ENCODE measurements around the gene CAMK1D.

The CAMK1D gene

DNA sequence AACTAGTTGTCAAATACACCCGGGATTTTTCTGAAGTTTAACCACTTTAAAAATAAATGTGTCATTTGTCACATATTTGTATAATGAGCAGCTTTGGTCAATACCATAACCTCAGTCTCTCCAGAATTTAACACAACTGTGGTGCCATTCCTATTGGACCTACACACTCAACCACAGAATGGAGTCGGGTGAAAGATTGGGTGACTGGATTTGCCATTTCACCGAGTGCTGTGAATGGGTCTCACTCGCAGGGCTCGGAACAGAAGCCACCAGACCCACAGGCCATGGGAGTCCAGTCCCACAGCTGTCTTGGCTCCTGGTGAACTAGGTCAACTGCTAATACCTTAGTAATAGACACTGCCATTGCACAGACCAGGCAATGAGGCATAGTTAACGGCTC is 353.8 kb downstream of the CAMK1D start:
- Histone ChIP-seq H3K4me3 (no peak overlapping the region), H3K27me3 (no peaks in the 10 kb centered on the region), H3K36me3 (peaks cover 0 to 23% (median 0%) of the 10 kb centered on the region in 11 experiments; a peak in 5 of 22 replicates), H3K9ac (no peak overlapping the region), H3K27ac (no peak overlapping the region), H3K4me1 (peaks cover 0 to 21% (median 6%) of the 10 kb centered on the region in 10 experiments; a peak in 9 of 20 replicates), H3K4me2 (no peak overlapping the region), H3K9me3 (replicated peaks in 1 of 11) (peaks cover 0 to 32% (median 8%) of the 10 kb centered on the region in 11 experiments; a peak in 12 of 22 replicates), H4K20me1 (peaks cover 0 to 7% (median 0%) of the 10 kb centered on the region in 11 experiments; a peak in 1 of 22 replicates)
- TF ChIP-seq Cebpa-rat (IDR thresholded peaks at IDR 0.05), result no peak

DNA sequence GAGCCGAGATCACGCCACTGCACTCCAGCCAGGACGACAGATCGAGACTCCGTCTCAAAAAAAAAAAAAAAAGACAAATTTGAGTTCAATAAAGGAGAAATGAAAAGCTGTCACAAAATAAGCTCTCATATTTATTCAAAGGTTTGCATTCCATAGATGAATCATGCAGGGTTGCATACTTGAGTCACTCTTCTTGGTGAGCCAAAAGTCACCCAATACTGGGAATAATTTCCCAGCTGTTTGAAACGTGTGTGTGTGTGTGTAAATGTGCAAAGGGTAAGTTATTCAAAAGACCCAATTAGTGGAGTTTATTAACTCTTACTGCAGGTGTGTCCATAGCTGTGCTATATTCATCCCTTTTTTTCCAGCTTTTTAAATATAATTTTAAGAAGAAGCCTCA is 354.5 kb downstream of the CAMK1D start:
- Histone ChIP-seq H3K4me2 (0 out of 22 replicates have a peak overlapping the region, but pooled peaks of 1 of the 11 experiments have one; percentile 18), H3K27ac (no peak overlapping the region), H4K20me1 (peaks cover 0 to 8% (median 0%) of the 10 kb centered on the region in 11 experiments; a peak in 1 of 22 replicates), H3K36me3 (peaks cover 0 to 23% (median 0%) of the 10 kb centered on the region in 11 experiments; a peak in 5 of 22 replicates), H3K9me3 (replicated peaks in 1 of 11) (peaks cover 0 to 29% (median 8%) of the 10 kb centered on the region in 11 experiments; a peak in 12 of 22 replicates), H3K4me1 (peaks cover 0 to 23% (median 6%) of the 10 kb centered on the region in 10 experiments; a peak in 9 of 20 replicates), H3K4me3 (no peak overlapping the region), H3K27me3 (no peaks in the 10 kb centered on the region), H3K9ac (no peak overlapping the region)
- TF ChIP-seq Cebpa-rat (IDR thresholded peaks at IDR 0.05), result no peak

DNA sequence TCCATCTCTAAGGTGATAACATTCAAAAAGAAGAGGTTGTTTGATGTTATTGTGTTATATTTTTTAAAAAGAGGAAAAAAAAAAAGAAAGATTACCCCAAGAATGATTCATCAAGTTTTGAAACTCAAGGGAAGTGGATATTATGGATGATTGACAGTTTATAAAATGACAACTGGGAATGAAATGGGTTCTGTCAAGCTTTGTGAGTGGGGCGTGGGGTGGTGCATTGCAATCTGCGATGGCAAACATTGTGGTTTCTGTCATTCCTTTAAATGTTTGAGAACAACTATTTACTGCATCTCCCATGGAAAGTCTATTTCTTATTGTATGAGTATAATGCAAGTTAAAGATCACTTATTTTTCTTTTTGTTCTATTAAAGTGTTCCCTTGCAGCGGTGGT is 355.1 kb downstream of the CAMK1D start:
- H3K4me1 ChIP-seq, result peaks cover 0 to 23% (median 6%) of the 10 kb centered on the region in 10 experiments; a peak in 9 of 20 replicates
- H3K36me3 ChIP-seq, result peaks cover 0 to 21% (median 0%) of the 10 kb centered on the region in 11 experiments; a peak in 5 of 22 replicates
- H3K9ac ChIP-seq, result no peak overlapping the region
- H3K4me3 ChIP-seq, result no peak overlapping the region
- peaks cover 0 to 8% (median 0%) of the 10 kb centered on the region in 11 experiments; a peak in 1 of 22 replicates for H4K20me1 ChIP-seq
- peaks cover 0 to 22% (median 8%) of the 10 kb centered on the region in 11 experiments; a peak in 12 of 22 replicates for H3K9me3 ChIP-seq (replicated peaks in 1 of 11)
- H3K27ac ChIP-seq, result no peak overlapping the region
- H3K4me2 ChIP-seq, result peak overlapping the region in 1 of 11 experiments; percentile 18; a peak in 1 of 22 replicates
- no peaks in the 10 kb centered on the region for H3K27me3 ChIP-seq
- TF ChIP-seq Cebpa-rat (IDR thresholded peaks at IDR 0.05), result no peak

DNA sequence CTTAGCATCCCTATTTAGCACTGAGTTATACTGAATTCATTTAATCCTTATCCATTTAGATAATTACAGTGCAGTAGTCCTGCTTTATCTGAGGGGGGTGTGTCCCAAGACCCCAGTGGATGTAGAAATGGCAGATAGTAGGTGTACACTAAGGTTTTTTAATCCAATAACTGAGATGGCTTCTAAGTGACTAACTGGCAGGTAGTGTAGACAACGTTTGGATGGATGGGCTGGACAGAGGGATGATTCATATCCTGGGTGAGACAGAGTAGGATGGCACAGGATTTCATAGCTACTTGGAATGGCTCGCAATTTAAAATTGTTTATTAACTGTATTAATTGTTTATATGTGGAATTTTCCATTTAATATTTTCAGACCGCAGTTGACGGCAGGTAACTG is 356.6 kb downstream of the CAMK1D start:
- Histone ChIP-seq H3K4me1 (peaks cover 0 to 23% (median 7%) of the 10 kb centered on the region in 10 experiments; a peak in 9 of 20 replicates), H3K4me2 (no peak overlapping the region), H4K20me1 (peaks cover 0 to 8% (median 0%) of the 10 kb centered on the region in 11 experiments; a peak in 2 of 22 replicates), H3K9me3 (replicated peaks in 1 of 11) (peaks cover 0 to 8% (median 0%) of the 10 kb centered on the region in 11 experiments; a peak in 6 of 22 replicates), H3K27me3 (no peaks in the 10 kb centered on the region), H3K4me3 (no peak overlapping the region), H3K36me3 (peaks cover 0 to 9% (median 0%) of the 10 kb centered on the region in 11 experiments; a peak in 5 of 22 replicates), H3K9ac (no peak overlapping the region), H3K27ac (no peak overlapping the region)
- no peak for TF ChIP-seq Cebpa-rat (IDR thresholded peaks at IDR 0.05)

DNA sequence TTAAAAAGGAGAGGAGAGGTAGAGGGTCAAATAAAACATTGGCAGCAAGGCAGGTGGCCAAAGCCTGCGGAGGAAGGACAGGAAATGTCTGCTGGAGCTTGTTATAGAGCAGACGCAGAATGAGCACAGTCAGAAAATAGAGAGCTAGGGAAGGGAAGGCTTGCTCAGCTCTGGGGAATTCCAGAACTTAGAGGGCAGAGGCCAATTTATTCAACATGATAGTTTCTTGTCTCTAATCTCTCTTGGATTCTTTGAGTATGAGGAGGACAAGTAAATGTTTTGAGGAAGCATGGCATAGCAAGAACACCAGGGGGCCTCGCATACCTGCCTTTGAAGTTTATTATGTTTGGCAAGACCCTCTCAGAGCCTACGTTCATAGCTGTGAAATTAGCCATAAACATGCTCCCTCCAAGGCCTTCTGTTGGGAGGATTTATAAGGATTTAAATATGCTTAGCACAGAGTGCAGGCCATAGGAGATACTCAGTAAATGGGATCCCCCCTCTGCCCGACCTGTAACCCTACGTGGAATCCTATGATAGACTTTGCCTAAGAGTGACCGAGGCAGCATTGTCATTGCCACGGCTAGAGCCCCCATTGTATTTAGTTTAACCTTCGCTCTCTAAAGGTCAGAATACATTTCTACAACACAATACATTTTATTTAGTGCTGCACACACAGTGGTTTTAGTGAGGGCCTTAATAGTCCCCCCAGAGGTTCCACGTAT is 358.3 kb downstream of the CAMK1D start:
- peaks cover 0 to 3% (median 0%) of the 10 kb centered on the region in 11 experiments; a peak in 1 of 22 replicates for H3K36me3 ChIP-seq
- H3K27ac ChIP-seq, result no peak overlapping the region
- TF ChIP-seq Cebpa-rat (IDR thresholded peaks at IDR 0.05), result no peak
- H3K4me3 ChIP-seq, result no peak overlapping the region
- no peaks in the 10 kb centered on the region for H3K27me3 ChIP-seq
- H4K20me1 ChIP-seq, result peaks cover 0 to 10% (median 0%) of the 10 kb centered on the region in 11 experiments; a peak in 2 of 22 replicates
- H3K4me1 ChIP-seq, result peaks cover 5 to 32% (median 9%) of the 10 kb centered on the region in 10 experiments; a peak in 12 of 20 replicates
- no peak overlapping the region; a peak in 1 of 22 replicates for H3K9ac ChIP-seq
- peak overlapping the region in 4 of 11 experiments; percentile 13 to 42 (median 24); a peak in 6 of 22 replicates for H3K4me2 ChIP-seq
- H3K9me3 ChIP-seq (replicated peaks in 1 of 11), result no peaks in the 10 kb centered on the region

DNA sequence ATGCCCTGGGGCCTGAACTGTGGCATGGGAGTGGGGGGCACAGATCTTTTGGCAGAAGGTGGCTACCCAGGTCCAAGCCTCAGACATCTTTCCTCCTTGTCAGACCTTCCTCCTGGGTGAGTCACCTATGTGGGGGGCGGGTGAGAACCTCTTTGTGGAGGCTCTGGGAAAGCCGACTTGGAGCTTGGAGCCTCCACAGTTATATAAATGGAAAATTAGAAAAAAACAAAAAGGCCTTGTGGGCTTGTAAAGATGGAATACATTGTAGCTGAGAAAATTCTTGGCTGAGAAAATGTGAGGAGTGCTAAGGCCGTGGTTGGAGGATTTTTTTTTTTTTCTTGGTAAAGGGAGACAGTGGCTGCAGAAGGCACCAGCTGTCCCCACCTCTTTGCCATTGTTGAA is 359.7 kb downstream of the CAMK1D start:
- H3K27me3 ChIP-seq, result no peaks in the 10 kb centered on the region
- H3K4me1 ChIP-seq, result peaks cover 5 to 31% (median 9%) of the 10 kb centered on the region in 10 experiments; a peak in 12 of 20 replicates
- H3K9me3 ChIP-seq (replicated peaks in 1 of 11), result no peaks in the 10 kb centered on the region
- peak overlapping the region in 1 of 11 experiments; percentile 36; a peak in 1 of 22 replicates for H3K9ac ChIP-seq
- H3K36me3 ChIP-seq, result no peaks in the 10 kb centered on the region
- H3K27ac ChIP-seq, result no peak overlapping the region
- H3K4me2 ChIP-seq, result no peak overlapping the region
- no peak for TF ChIP-seq Cebpa-rat (IDR thresholded peaks at IDR 0.05)
- H4K20me1 ChIP-seq, result peaks cover 0 to 10% (median 0%) of the 10 kb centered on the region in 11 experiments; a peak in 2 of 22 replicates
- no peak overlapping the region for H3K4me3 ChIP-seq

DNA sequence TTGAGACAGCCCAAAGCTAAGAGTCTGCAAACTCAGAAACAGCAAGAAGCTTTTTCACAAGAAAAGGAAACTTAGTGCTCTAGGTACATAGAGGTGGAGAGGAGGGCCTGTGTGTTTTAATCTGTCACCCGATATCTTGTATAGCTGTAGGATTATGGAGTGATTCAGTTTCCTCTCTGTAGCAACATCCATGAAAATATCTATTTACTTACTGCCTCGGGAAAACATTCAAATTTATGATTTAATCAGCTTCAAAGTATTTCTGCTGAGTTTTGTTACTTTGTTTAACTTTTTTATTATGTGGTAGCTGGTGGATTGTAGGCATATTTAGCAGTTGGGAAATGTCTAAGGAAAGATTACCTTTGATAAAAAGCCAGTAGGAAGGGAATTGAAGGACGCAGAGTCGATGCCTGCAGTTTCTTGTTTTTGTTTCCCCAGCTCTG is 360.2 kb downstream of the CAMK1D start:
- H3K27ac ChIP-seq, result no peak overlapping the region
- TF ChIP-seq Cebpa-rat (IDR thresholded peaks at IDR 0.05), result no peak
- no peaks in the 10 kb centered on the region for H3K36me3 ChIP-seq
- peak overlapping the region in 1 of 11 experiments; percentile 36; a peak in 1 of 22 replicates for H3K9ac ChIP-seq
- H3K4me2 ChIP-seq, result no peak overlapping the region
- H4K20me1 ChIP-seq, result peaks cover 0 to 10% (median 0%) of the 10 kb centered on the region in 11 experiments; a peak in 2 of 22 replicates
- H3K4me3 ChIP-seq, result no peak overlapping the region
- H3K4me1 ChIP-seq, result peaks cover 5 to 26% (median 9%) of the 10 kb centered on the region in 10 experiments; a peak in 12 of 20 replicates
- no peaks in the 10 kb centered on the region for H3K9me3 ChIP-seq (replicated peaks in 1 of 11)
- no peaks in the 10 kb centered on the region for H3K27me3 ChIP-seq

DNA sequence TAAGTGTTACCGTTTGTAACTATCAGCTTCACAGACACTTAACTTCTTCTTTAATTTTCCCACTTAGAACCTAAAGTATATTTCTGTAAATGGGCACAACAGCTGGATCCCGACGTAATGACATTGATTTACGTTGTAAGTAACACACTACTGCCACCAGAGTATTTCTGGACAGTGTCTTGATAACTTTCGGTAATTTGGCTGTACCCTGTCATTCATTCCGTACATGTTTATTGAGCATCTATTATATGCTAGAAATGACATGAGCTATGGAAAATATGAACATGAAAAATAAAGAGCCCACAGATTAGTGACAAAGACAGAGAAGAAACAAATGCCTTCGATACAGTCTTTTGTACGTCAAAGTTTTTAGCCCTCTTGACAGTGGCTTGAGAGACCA is 360.8 kb downstream of the CAMK1D start:
- no peaks in the 10 kb centered on the region for H3K9me3 ChIP-seq (replicated peaks in 1 of 11)
- no peak for TF ChIP-seq Cebpa-rat (IDR thresholded peaks at IDR 0.05)
- H3K27me3 ChIP-seq, result no peaks in the 10 kb centered on the region
- H3K4me2 ChIP-seq, result no peak overlapping the region
- H4K20me1 ChIP-seq, result peaks cover 0 to 10% (median 0%) of the 10 kb centered on the region in 11 experiments; a peak in 2 of 22 replicates
- H3K36me3 ChIP-seq, result no peaks in the 10 kb centered on the region
- H3K9ac ChIP-seq, result no peak overlapping the region
- no peak overlapping the region for H3K4me3 ChIP-seq
- no peak overlapping the region for H3K27ac ChIP-seq
- H3K4me1 ChIP-seq, result peaks cover 5 to 25% (median 9%) of the 10 kb centered on the region in 10 experiments; a peak in 12 of 20 replicates
